GM10266 (cell line): Measurements from ENCODE around the gene GSTP1.

Source experiments
- DNase-seq: peaks from one replicate; pipeline ENCODE4 v3.0.0; 2012; ENCODE audit errors: extremely low spot score
- TF ChIP-seq, protein P1 (sequence below): IDR thresholded peaks from 2 replicates; pipeline ENCODE4 v1.5.1; 2012; ENCODE audit warnings: mild to moderate bottlenecking, low read depth; ENCODE audit not compliant: control insufficient read depth, insufficient read depth; ENCODE audit errors: missing control alignments

Gene GSTP1

GRCh38 chr11:67608486-67608885, 24.9 kb downstream of the GSTP1 start:
- TF ChIP-seq, protein P1, sequence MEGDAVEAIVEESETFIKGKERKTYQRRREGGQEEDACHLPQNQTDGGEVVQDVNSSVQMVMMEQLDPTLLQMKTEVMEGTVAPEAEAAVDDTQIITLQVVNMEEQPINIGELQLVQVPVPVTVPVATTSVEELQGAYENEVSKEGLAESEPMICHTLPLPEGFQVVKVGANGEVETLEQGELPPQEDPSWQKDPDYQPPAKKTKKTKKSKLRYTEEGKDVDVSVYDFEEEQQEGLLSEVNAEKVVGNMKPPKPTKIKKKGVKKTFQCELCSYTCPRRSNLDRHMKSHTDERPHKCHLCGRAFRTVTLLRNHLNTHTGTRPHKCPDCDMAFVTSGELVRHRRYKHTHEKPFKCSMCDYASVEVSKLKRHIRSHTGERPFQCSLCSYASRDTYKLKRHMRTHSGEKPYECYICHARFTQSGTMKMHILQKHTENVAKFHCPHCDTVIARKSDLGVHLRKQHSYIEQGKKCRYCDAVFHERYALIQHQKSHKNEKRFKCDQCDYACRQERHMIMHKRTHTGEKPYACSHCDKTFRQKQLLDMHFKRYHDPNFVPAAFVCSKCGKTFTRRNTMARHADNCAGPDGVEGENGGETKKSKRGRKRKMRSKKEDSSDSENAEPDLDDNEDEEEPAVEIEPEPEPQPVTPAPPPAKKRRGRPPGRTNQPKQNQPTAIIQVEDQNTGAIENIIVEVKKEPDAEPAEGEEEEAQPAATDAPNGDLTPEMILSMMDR = no peak
- DNase-seq = no peak

DNA sequence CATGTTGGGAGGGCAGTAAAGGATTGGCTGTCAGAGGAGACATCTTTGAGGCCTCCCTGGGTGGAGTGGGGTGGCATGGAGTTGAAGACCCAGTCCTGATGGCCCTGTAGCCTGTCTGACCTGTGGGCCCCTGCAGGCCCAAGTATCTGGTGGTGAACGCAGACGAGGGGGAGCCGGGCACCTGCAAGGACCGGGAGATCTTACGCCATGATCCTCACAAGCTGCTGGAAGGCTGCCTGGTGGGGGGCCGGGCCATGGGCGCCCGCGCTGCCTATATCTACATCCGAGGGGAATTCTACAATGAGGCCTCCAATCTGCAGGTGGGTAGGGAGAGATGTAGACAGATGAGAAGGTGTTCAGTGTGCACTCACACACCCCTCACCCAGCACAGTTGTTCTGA, 25.7 kb downstream of the GSTP1 start:
- TF ChIP-seq, protein P1 = no peak
- DNase-seq = no peak

DNA sequence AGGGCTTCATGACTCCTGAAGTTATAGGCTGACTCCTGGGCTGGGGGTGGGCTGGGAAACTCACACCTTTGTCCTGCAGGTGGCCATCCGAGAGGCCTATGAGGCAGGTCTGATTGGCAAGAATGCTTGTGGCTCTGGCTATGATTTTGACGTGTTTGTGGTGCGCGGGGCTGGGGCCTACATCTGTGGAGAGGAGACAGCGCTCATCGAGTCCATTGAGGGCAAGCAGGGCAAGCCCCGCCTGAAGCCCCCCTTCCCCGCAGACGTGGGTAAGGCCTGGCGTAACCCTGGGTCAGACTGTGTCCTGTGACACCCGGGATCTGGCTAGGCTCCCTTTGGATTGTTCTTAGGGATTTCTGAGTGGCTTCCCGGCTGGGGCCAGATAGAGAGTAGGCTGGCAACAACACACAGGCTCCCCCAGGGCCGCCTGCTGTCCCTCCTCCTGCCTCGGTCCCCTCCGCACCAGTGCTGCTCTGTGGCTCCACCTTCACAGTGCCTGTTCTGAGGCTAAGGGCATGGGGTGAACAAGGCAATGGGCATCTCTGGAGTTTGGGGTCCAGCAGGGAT, 26.8 kb downstream of the GSTP1 start:
- no peak for DNase-seq
- TF ChIP-seq, protein P1 = no peak

- no peak for DNase-seq
- TF ChIP-seq, protein P1 = no peak
Observed at GRCh38 chr11:67611165-67611564, 27.6 kb downstream of the GSTP1 start.

DNA sequence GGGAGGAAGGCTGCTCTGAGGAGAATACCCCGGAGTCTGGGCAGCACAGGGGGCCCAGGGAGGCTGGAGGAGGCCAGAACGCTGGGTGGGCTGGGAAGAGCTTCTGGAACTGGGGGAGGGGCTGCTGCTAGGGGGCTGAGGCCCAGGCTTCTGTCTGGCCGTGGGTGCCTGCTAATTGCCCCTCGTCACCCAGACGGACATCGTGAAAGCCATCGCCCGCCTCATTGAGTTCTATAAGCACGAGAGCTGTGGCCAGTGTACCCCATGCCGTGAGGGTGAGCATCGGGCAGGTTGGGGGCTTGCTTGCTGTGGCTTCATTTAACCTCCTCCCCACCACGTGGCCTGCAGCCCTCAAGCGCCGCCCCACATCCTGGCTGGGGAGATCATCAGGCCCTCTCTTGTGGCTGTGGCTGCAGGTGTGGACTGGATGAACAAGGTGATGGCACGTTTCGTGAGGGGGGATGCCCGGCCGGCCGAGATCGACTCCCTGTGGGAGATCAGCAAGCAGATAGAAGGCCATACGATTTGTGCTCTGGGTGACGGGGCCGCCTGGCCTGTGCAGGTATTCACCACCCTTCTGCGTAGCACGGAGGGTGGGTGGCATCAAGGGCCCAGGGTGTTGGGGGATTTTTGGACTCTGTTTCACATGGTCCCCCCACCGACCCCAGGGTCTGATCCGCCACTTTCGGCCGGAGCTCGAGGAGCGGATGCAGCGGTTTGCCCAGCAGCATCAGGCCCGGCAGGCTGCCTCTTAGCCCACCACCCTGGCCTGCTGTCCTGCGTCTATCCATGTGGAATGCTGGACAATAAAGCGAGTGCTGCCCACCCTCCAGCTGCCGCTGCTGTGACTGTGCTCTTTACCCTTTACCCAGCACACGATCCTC, 28.3 kb downstream of the GSTP1 start:
- TF ChIP-seq, protein P1 = no peak
- no peak for DNase-seq

DNA sequence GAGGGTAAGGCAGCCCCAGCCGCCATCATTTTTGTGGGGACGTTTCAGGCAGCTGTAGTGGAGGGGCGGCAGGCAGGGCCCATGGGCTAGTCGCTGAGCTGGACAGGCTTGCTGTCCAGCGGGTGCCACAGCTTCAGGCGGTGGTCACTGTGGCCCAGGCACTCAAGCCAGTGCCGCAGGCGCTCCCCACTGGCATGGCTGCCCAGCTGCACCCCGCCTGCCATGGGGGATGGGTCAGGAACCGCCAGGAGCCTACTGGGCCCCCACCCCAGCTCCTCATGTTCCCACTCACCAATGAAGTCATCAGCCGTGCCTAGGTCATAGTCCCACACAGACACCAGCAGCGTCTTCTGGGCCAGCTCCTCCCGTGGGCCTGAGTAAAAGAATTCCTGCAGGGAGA, 29.1 kb downstream of the GSTP1 start:
- no peak for DNase-seq
- TF ChIP-seq, protein P1 = no peak
